HUDEP-2 (cell line): ENCODE measurements around the gene FAN1.
"Not testable (repeated sequence)": the region's sequence is repeated elsewhere in the genome, so short reads cannot be mapped to it uniquely, and the experiment has no call there.

Experiments
- DNase-seq, 76 experiments: peaks; one replicate each; lab custom pipeline; 2025; ENCODE audit not compliant: unreplicated experiment in 76 of 76; lab: John Stamatoyannopoulos, UW

Gene FAN1

GRCh38 chr15:30903497-30904187 lies at the start of gene FAN1:
Gene FAN1, plus strand, starts transcription at chr15:30903915. Its CDS starts 749 bp downstream, at chr15:30904664.
- DNase-seq = peak in 75 of 76 experiments; percentile 28 to 90 (median 81)

DNA sequence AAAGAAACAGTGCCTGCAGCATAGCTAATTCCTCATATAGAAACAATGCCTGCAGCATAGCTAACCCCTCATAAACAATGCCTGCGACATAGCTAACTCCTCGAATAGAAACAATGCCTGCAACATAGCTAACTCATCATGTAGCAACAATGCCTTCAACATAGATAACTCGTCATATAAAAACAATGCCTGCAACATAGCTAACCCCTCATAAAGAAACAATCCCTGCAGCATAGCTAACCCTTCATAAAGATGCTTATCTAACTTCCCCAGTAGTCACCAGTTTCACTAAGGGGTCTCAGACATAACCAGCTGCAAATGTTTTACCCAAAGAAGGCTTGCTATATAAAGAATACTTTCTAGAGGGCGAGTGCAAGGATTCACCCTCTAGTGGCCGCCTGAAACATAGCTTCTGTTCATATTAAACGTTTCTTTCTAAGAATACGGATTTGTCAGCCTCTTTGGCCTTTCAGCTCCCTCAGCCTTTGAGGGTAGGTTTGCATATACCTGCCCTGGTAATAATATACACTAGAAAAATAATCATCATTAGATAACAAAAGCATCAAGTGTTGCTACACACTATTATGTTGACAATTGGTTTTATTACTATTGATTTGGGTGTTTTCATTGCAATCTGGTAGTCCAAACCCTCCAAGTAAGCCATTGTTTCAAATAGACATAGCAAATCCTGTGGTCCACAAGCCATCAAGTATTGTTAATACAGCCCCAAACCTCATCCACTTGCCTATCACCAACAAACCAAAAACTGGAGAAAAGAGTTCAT lies 44.4 kb upstream of the FAN1 start:
- no peak for DNase-seq

GRCh38 chr15:30865257-30865656 lies 38.5 kb upstream of the FAN1 start:
- DNase-seq = no peak

GRCh38 chr15:30870681-30871080 lies 33.0 kb upstream of the FAN1 start:
- DNase-seq = no peak

GRCh38 chr15:30872341-30872748 lies 31.4 kb upstream of the FAN1 start:
- no peak for DNase-seq

DNA sequence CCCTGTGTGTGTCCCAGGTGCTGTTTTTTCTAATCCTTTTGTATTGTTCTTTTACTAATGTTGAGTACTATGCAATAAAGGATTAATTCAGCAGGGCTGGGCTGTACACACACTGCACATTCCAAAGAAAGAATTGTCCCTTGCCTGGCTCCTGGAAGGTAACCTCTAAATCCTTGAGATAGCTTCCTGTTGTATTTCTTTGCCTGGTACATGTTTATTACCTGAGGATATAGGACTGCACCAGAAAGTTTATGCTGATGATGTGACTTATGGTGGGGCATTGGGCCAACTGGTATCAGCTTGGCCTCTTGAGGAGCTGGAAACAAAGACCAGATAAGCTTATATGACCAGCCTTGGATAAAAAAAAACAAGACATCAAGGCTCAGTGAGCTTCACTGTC lies 26.6 kb upstream of the FAN1 start:
- peak in 3 of 76 experiments; percentile 1 to 20 (median 2) for DNase-seq

DNA sequence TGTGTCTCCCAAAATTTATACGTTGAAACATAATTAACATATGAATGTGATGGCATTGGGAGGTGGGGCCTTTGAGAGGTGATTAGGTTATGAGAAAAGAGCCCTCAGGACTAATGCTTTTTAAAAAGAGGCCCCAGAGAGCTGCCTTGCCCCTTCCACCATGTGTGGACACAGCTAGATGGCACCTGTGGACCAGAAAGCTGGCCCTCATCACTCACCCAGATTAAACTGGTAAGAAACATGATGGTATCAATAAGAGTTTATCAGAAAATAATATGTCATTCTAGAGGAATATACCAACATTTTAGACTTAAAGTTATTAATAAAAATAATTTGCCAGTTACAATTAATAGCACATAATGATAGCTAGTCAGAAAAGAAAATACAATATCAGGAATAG lies 25.2 kb upstream of the FAN1 start:
- DNase-seq = no peak

DNA sequence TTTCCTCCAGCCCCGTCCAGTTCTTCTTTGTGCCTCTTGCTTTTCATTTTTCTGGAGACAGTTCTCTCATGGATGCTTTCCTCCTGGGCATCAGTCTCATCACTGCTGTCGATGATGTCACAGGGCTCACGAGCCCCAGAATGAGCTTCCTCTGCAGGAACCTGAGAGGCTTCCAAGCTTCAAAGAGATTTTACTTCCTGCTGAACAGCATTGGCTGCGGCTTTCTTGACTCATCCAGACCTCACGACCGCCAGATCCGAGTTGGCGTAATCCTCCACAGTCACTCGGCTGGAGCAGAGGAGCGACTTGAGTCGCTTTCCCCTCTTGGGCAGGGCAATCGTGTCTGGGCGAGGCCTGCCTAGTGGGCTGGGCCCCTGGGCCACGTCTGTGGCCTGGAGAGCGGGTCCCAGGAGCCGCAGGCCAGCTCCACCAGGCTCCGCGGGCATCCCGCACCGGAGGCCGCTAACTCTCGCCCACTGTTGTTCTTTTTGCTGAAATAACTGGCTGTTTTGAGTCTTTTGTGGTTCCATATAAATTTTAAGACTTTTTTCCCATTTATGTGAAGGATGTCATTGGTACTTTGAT lies 20.8 kb upstream of the FAN1 start:
- no peak for DNase-seq

GRCh38 chr15:30883666-30884065 lies 20.0 kb upstream of the FAN1 start:
- DNase-seq = not testable (repeated sequence)

- DNase-seq = peak in 15 of 76 experiments; percentile 0 to 25 (median 10)
Observed at GRCh38 chr15:30885814-30886213, 17.9 kb upstream of the FAN1 start.

- DNase-seq = no peak
Observed at GRCh38 chr15:30889196-30889595, 14.5 kb upstream of the FAN1 start.

- no peak for DNase-seq
Observed at GRCh38 chr15:30895461-30896210, 8.1 kb upstream of the FAN1 start.

- no peak for DNase-seq
Observed at GRCh38 chr15:30896211-30896606, 7.5 kb upstream of the FAN1 start.

GRCh38 chr15:30901889-30902288 lies 1.8 kb upstream of the FAN1 start:
- no peak for DNase-seq

DNA sequence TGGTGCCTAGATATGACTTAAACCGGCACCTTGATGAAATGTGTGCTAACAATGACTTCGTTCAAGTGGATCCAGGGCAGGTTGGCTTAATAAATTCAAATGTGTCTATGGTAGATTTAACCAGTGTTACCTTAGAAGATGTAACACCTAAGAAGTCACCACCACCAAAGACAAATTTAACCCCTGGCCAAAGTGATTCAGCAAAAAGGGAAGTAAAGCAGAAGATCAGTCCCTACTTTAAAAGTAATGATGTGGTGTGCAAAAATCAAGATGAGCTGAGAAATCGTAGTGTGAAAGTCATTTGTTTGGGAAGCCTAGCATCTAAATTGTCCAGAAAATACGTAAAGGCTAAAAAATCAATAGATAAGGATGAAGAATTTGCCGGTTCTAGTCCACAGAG lies 1.1 kb downstream of the FAN1 start:
- DNase-seq = no peak

- DNase-seq = no peak
Observed at GRCh38 chr15:30905821-30906220, 2.1 kb downstream of the FAN1 start.

DNA sequence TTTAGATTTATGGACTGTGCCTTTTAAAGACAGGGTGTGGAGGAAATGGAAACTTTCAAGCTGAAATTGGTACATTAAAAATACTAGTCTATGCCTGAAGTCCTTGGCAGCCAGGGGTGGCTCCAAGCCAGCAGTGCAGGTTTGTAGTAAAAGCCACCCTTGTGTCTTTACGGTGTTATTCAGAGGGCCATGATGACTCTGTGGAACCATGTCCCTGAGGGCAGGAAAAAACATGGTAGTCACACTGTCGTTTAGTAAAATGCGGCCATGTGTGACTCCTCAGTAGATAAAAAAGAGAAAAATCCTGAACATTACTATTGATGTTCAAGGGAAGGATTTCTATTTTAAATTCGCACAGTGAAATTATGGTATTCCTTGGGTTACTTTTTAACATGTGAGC lies 2.7 kb downstream of the FAN1 start:
- no peak for DNase-seq

DNA sequence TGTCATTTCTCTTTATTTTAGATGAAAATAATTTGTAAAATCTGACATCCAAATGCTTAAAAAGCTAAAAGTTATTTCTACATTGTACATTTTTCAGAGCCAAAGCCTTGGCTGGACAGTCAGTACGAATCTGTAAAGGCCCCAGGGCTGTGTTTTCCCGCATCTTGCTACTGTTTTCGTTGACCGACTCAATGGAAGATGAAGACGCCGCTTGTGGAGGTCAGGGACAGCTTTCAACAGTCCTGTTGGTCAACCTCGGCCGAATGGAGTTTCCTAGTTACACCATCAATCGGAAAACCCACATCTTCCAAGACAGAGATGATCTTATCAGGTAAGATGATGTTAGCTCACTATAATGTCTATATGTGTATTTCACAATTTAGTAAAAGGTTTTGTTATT lies 10.0 kb downstream of the FAN1 start:
- DNase-seq = no peak

DNA sequence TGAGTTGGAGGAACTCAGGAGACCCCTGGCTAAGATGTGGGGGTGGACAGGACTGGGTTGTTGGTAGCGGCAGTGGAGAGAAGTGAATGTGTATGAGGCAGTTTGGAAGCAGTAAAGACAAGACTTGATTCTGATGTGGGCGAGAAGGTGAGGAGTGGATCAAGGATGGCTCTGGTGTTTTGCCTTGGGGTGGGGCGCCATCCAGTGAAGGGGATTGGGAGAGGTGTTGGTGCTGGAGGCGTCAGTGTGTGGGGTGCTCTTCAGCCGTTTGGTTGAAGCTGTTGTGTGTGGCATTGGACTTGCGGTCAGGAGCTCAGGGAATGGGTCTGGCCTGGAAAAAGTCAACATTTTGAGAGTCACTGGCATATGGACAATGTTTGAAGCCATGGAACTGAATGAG lies 13.3 kb downstream of the FAN1 start:
- peak in 1 of 76 experiments; percentile 1 for DNase-seq

- DNase-seq = no peak
Observed at GRCh38 chr15:30917675-30918074, 14.0 kb downstream of the FAN1 start.

DNA sequence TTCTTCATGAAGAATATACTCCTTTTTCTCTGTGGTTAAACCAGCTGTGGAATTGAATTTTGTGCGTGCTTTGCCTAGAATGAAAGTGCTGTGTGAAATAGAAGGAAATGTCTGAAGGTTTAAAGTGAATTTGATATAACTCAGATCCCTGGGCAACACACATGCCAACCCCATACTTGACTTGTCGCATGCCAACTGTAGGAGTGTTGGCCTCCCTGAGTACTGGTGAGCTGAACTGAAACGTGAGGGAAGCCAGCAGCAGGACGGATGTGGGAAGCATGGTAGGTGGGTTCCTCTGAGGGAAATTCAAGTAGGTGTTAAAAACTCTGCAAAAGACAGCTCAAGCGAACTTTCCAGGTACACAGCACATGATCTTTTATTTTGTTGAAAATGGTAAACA lies 14.7 kb downstream of the FAN1 start:
- DNase-seq = no peak
